Activated gamma-delta T cell (primary cell): ENCODE results near the gene MADCAM1.

Source experiments
- DNase-seq: peaks from one replicate; lab custom pipeline; 2025; lab: John Stamatoyannopoulos, UW

The MADCAM1 gene

DNA sequence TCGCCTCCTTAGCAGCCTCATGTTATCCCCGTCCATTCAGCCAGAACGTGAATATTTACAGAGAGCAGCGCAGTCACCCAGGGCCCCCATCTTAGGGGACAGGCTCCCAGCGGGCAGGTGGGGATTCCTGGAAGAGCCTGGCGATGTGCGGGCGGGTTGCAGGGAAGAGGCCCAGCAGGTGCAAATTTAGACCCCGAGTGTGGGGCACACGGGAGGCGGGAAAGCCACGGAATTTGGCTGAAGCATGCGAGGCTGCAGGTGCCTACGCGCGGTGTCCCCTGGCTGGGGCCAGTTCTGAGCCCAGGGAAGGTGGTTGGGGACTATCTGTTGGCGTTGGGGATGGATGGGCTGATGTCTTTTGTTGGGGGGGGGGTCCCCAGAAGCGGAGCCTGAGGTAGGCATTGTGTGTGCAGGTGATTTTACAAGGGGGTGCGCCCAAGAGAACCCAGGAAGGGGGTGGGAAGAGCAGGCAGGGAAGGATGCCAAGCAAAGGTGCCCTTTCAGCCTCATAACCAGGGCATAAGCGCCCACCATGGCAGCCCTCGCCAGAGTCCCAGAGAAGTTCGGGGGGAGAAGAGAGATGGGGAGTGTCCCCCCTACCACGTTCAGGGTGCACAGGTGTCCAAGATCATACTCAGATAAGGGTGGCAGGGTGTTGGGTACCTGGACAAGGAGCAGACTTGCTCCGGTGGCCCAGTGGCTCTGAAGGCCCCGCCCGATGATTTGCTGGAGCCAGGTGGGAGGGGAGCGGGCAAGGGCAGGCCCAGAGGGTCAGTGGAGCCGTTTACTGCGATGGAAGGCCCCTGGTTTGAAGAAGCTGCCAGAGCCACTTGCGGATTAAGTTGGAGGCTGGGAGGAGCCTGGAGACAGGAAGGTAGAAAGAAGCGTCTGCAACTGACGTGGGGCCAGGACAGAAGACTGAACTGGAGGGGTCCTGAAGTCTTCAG, 12.2 kb downstream of the MADCAM1 start:
- DNase-seq = no peak

GRCh38 chr19:510606-511100, 14.4 kb downstream of the MADCAM1 start:
- DNase-seq = peak; percentile 69

- DNase-seq = peak; percentile 80
Observed at GRCh38 chr19:511101-511851, 15.0 kb downstream of the MADCAM1 start.

DNA sequence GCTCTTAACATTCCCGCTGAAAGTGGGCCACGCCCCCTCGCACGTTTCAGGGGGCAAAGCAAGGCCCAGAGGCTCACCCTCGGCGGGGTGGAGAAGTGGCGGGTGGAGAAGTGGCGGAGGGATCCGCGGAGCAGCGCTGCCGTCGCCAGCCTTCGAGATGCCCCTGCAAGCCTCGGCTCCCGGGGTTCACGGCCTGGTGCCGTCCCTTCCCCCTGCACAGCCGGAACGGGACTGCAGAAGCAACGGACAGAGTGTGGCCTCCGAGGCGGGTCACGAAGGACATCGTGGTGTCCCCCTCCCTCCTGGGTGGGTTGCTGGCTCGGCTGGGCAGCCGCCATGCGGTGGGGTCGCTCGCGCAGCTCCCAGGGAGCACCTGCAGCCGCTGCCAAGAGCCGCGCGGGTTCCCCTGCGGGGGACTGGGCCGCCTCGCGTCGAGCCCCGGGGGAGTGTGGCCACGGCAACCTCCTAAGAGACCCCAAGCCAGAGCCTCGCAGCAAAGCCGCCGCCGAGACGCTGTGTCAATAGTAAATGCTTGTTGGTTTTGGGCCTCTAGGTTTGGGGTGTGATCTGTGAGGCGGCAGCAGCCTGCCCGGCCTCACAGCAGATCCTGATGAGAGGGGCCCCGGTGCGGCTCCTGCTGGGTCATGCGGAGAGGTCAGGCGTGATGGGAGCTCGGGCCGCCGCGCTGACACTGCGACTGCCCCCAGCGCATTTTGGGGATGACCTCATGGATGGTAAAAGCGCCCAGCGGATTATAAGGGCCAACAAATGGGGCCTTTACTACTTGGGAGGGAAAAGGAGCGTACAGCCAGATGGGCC, 16.5 kb downstream of the MADCAM1 start:
- DNase-seq = no peak

- DNase-seq = no peak
Observed at GRCh38 chr19:513368-514165, 17.3 kb downstream of the MADCAM1 start.

DNA sequence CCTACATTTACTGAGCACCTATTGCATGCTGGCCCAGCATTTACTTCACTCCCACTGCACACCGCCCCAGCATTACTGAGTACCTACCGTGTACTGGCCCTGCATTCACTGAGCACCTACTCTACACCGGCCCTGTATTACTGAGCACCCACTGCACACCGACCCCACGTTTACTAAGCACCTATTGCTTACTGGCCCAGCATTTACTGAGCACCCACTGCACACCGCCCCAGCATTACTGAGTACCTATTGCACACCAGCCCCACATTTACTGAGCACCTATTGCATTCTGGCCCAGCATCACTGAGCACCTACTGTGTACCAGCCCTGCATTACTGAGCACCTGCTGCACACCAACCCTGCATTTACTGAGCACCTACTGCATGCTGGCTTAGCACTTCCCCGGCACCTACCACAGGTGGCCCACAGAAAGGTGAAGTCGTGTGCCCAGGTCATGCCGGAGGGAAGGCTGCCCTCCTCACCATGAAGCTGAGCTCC, 17.9 kb downstream of the MADCAM1 start:
- no peak for DNase-seq

- no peak for DNase-seq
Observed at GRCh38 chr19:517721-518597, 21.7 kb downstream of the MADCAM1 start.

DNA sequence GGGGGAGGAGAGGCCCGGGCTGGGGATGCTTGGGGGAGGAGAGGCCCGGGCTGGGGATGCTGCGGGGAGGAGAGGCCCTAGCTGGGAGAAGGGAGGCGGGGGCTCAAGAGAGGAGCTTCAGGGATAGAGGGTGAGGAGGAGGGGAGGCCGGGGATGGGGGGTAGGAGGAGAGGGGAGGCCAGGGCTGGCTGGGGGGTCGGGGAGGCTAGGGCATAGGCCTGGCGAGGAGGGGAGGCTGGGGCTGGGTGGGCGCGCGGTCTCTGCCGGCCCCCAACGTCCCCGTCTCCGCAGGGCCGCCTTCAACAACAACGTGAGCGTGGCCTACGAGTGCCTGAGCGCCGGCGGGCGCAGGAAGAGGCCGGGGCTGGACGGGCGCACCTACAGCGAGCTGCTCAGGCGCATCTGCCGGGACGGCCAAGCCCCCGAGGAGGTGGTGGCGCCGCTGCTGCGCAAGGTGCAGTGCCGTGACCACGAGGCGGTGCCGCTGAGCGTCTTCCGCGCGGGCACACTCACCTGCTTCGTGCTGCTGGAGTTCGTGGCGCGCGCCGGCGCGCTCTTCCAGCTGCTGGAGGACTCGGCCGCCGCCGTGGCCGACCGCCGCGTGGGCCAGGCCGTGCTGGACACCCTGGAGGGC, 22.4 kb downstream of the MADCAM1 start:
- DNase-seq = no peak

DNA sequence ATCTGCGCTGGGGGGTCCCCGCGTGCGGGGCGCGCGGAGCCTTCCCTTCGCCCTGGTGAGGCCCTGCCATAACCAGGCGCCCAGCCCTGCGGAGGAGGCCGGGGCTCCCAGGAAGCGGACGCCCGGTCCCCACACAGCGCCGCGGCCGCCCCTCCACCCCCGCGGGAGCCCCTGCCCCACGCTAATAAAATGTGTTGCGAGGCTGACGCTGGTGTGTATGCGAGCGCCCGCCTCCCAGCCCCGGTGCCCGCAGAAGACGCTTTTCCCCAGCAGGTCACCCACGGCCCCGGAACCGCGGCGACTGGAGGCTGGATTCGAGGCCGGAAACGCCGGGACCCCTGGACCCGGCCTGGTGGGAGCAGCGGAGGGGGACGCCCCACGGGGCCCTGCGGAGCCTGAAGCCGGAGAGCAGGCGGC, 23.2 kb downstream of the MADCAM1 start:
- DNase-seq = no peak

- DNase-seq = no peak
Observed at GRCh38 chr19:522726-523125, 26.4 kb downstream of the MADCAM1 start.

GRCh38 chr19:524062-524674, 27.9 kb downstream of the MADCAM1 start:
- DNase-seq = no peak

DNA sequence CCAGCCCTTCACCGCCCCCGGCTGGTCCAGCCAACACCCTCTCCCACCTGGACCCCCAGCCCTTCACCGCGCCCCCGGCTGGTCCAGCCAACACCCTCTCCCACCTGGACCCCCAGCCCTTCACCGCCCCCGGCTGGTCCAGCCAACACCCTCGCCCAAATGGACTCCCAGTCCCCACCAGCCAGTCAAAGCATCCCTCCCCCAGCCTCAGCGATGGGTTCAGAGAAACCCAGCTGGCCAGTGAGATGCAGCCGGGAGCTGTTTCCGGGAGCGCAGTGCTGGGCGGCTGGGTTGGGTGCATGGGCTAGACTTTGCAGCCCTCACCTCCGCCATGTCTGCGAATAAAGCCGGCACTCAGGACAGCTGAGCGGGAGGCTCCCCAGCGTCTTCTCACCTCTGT, 28.7 kb downstream of the MADCAM1 start:
- DNase-seq = no peak

DNA sequence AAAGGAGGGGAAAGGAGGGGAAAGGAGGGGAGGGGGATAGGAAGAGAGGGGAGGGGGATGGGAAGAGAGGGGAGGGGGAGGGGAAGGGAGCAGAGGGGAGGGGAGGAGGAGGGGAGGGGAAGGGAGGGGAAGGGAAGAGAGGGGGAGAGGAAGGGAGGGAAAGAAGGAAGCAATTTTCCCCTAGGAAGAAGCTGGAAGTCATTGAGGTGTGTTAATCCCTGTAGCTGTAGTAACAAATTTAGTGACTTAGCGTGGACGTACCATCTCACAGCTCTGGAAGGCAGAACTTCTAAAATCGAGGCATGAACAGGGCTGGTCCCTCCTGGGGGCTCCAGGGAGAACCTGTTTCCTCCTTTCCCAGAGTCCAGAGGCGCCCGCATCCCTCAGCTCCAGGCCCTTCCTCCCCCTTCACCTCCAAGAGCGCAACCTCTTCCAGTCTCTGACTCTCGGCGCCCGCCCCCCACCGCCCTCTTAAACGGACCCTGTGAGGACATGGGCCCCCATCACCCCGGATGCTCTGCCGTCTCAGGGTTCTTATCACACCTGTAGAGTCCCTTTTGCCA, 29.7 kb downstream of the MADCAM1 start:
- no peak for DNase-seq

DNA sequence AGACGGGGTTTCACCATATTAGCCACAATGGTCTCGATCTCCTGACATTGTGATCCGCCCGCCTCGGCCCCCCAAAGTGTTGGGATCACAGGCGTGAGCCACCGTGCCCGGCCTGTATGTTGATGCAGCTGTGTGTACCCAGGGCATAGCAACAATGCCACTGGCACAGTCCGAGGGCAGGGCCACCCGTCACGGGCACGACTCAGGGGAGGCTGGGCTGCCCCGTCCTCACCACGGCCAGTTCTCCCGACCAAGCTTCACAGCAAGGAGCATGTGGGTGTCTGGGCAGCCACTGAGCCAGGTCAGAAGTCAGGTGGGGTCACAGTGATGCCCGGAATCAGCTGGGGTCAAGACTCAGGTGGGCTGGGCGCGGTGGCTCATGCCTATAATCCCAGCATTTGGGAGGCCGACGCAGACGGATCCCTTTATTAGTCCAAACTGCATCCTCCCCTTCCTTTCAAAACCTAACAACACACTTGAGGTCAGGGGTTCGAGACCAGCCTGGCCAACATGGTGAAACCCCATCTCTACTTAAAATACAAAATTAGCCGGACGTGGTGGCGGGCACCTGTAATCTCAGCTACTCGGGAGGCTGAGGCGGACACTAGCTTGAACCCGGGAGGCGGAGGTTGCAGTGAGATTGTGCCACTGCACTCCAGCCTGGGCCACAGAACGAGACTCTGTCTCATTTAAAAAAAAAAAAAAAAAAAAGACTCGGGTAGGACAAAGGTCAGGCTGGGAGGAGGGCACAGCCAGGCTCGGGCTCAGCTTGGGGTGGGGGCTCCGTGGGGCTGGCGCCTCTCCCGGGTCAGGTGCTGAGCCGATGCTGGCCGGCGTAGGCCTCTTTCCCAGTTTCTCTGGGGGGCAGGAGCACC, 34.1 kb downstream of the MADCAM1 start:
- DNase-seq = no peak

- peak; percentile 80 for DNase-seq
Observed at GRCh38 chr19:531009-531752, 34.9 kb downstream of the MADCAM1 start.

- no peak for DNase-seq
Observed at GRCh38 chr19:531753-532560, 35.7 kb downstream of the MADCAM1 start, which contains the start of gene CDC34. Gene CDC34 (plus strand): TSS chr19:531760. CDS start chr19:531932, 172 bp downstream.
